OCI-LY1 (cell line): ENCODE results near the gene LRFN3.

ENCODE experiments used
- H2AFZ ChIP-seq: fragments of 200-600 bp; sonication (generic), shearing (Covaris generic); 2 replicates; pipeline ENCODE4 v1.6.0; 2014; ENCODE audit warnings: antibody characterized with exemption, mild to moderate bottlenecking, low read length
- H3F3A ChIP-seq: fragments of 200-600 bp; sonication (generic), shearing (Covaris generic); 2 replicates; pipeline ENCODE4 v1.6.0; 2014; ENCODE audit warnings: mild to moderate bottlenecking, antibody characterized with exemption, low read length, moderate library complexity; ENCODE audit not compliant: insufficient read depth
- H3K27ac ChIP-seq: fragments of 200-600 bp; sonication (generic); 2 replicates; pipeline ENCODE4 v1.5.1; 2014; ENCODE audit warnings: low read length, mixed run types, mild to moderate bottlenecking, low read depth; ENCODE audit not compliant: poor library complexity, severe bottlenecking
- H3K27me3 ChIP-seq: fragments of 200-600 bp; sonication (generic); 2 replicates; pipeline ENCODE4 v1.6.0; 2014; ENCODE audit warnings: antibody characterized with exemption, mild to moderate bottlenecking, low read length, moderate library complexity; ENCODE audit not compliant: insufficient read depth
- H3K36me3 ChIP-seq: fragments of 200-600 bp; sonication (generic); 2 replicates; pipeline ENCODE4 v1.6.1; 2014; ENCODE audit warnings: mild to moderate bottlenecking, antibody characterized with exemption, low read length, moderate library complexity, mixed read lengths; ENCODE audit not compliant: insufficient read depth
- H3K4me1 ChIP-seq: fragments of 200-600 bp; sonication (generic); 2 replicates; pipeline ENCODE4 v1.5.1; 2014; ENCODE audit warnings: mild to moderate bottlenecking, low read length, moderate library complexity; ENCODE audit not compliant: insufficient read depth, severe bottlenecking
- H3K4me2 ChIP-seq: fragments of 200-600 bp; sonication (generic), shearing (Covaris generic); 2 replicates; pipeline ENCODE4 v1.6.1; 2014; ENCODE audit warnings: low read length
- H3K4me3 ChIP-seq: fragments of 200-600 bp; sonication (generic); 2 replicates; pipeline ENCODE4 v1.5.1; 2014; ENCODE audit warnings: low read length, low read depth, mild to moderate bottlenecking, mixed read lengths; ENCODE audit not compliant: poor library complexity, severe bottlenecking
- H3K79me2 ChIP-seq: fragments of 200-600 bp; shearing (Covaris generic); 2 replicates; pipeline ENCODE4 v1.6.1; 2016; ENCODE audit warnings: mixed run types, low read length, mixed read lengths; ENCODE audit not compliant: insufficient read depth
- H3K9ac ChIP-seq: fragments of 200-600 bp; sonication (generic), shearing (Covaris generic); 2 replicates; pipeline ENCODE4 v1.6.1; 2014; ENCODE audit warnings: mild to moderate bottlenecking, low read length, mixed read lengths
- H3K9me2 ChIP-seq: fragments of 200-600 bp; sonication (generic), shearing (Covaris generic); 2 replicates; pipeline ENCODE4 v1.6.1; 2014; ENCODE audit warnings: low read depth, mild to moderate bottlenecking, low read length, mixed read lengths
- H3K9me3 ChIP-seq: fragments of 200-600 bp; shearing (Covaris generic); 2 replicates; pipeline ENCODE4 v1.6.1; 2014; ENCODE audit warnings: low read length, mixed read lengths
- H4K20me1 ChIP-seq: fragments of 200-600 bp; sonication (generic), shearing (Covaris generic); 2 replicates; pipeline ENCODE4 v1.6.0; 2016; ENCODE audit warnings: mild to moderate bottlenecking, low read length; ENCODE audit not compliant: insufficient read depth
- EZH2 ChIP-seq: fragments of 200-600 bp; sonication (generic), shearing (Covaris generic); IDR thresholded peaks from 2 replicates; pipeline ENCODE4 v1.8.0; 2017; ENCODE audit warnings: borderline replicate concordance, mixed run types, mild to moderate bottlenecking, antibody characterized with exemption, low read length, moderate library complexity, mixed read lengths
- TF ChIP-seq, protein P1 (sequence below): fragments of 200-600 bp; sonication (generic), shearing (Covaris generic); IDR thresholded peaks from 2 replicates; pipeline ENCODE4 v1.5.1; 2017; ENCODE audit warnings: mild to moderate bottlenecking, antibody characterized with exemption, low read length, moderate library complexity, mixed read lengths

LRFN3 gene

DNA sequence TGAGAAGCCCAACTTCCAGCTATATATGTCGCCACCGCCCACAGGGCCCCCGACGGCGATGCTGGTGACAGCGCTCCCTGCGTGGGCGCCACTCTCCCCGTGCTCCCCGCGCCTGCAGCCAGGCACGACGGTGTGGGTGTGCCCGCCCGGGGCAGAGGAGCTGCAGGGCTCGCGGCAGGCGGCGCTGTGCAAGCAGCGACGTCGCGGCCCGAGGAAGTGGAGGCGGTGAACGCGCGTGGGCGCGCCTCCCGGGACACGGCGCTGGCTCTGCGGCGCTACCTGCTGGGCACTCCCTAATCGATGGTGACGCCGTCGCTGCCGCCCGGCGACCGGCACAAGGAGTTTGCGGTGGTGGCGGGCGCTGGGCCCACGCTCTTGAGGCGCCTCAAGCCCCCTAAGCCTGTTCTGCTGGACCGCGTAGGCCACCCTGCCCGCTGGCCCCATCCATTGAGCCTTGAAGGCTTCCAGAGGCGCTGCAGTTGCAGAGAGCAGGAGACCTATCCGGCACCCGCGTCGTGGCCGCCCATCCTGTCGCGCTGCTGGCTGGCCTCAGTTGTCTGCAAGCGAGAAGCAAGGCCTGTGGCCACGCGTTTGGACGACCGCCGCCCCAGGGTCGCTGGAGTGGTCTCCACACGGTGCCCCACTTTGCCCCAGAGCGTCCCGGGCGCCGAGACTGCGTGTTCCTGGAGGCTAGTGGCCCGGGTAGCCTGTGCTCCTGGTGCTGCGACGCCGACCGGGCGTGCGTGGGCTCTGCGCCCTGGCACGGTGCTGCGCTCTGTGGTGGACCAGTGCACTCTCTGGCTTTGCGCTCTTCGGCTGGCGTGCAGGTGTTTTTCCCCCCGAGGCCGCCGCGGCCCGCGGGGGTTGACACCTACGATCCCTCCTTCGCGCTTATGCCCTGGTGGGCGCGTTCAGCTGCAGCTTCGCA lies 23.1 kb downstream of the LRFN3 start:
- Histone ChIP-seq H3K9me2 (no peaks in the 10 kb centered on the region), H3K4me1 (no peaks in the 10 kb centered on the region), H3K4me3 (no peak overlapping the region), H3K4me2 (no peak overlapping the region), H3K36me3 (no peaks in the 10 kb centered on the region), H3K9me3 (0 out of 2 replicates have a peak, but pooled peaks cover 5% of the 10 kb centered on the region), H3K79me2 (no peaks in the 10 kb centered on the region), H3K9ac (no peak overlapping the region), H3K27ac (no peak overlapping the region), H2AFZ (no peak overlapping the region), H3K27me3 (peaks cover 12% of the 10 kb centered on the region; the same call in 1 of the 2 replicates), H4K20me1 (no peaks in the 10 kb centered on the region), H3F3A (no peaks in the 10 kb centered on the region)
- TF ChIP-seq, protein P1, sequence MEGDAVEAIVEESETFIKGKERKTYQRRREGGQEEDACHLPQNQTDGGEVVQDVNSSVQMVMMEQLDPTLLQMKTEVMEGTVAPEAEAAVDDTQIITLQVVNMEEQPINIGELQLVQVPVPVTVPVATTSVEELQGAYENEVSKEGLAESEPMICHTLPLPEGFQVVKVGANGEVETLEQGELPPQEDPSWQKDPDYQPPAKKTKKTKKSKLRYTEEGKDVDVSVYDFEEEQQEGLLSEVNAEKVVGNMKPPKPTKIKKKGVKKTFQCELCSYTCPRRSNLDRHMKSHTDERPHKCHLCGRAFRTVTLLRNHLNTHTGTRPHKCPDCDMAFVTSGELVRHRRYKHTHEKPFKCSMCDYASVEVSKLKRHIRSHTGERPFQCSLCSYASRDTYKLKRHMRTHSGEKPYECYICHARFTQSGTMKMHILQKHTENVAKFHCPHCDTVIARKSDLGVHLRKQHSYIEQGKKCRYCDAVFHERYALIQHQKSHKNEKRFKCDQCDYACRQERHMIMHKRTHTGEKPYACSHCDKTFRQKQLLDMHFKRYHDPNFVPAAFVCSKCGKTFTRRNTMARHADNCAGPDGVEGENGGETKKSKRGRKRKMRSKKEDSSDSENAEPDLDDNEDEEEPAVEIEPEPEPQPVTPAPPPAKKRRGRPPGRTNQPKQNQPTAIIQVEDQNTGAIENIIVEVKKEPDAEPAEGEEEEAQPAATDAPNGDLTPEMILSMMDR, result peak; percentile 27; the same call in 1 of the 2 replicates
- no peak for TF ChIP-seq EZH2

DNA sequence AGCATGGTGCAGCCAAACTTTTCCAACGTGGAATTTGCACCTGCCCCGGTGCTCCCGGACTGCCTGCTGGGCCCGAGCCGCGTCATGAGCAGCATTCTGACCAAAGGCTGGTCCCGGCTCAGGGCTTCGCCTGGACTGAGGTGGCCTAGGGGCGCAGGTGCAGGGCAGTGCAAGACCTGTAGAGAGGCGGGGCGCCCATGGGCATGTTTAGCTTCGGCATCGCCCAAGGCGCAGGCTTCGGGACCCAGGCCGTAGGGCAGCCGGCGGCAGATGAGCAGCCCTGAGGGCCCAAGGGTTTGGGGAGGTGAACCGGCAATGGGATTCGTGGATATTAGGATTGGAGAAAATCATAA lies 23.8 kb downstream of the LRFN3 start:
- Histone ChIP-seq H3K4me1 (no peaks in the 10 kb centered on the region), H3F3A (no peaks in the 10 kb centered on the region)

DNA sequence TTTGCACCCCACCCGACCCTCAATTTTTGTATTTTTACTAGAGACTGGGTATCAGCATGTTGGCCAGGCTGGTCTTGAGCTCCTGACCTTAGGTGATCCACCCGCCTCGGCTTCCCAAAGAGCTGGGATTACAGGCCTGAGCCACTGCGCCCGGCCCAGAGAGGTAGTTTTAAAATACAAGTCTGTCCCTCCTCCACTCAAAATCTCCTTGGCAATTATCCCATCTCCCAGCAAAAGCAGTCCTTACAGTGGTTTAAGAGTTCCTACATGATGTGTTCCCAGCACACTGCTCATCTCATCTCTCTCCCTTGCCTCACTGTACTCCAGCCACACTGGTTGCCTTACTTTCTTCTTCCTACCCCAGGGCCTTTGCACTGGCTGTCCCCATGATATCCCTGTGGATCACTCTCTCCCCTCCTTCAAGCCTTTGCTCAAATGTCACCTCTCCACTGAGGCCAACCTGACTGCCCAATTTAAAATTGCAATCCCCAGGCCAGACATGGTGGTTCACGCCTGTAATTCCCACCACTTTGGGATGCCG lies 24.3 kb downstream of the LRFN3 start:
- Histone ChIP-seq H4K20me1 (no peaks in the 10 kb centered on the region), H3K9me2 (no peaks in the 10 kb centered on the region), H3K4me3 (no peak overlapping the region), H3F3A (no peaks in the 10 kb centered on the region), H3K79me2 (no peaks in the 10 kb centered on the region), H3K4me2 (no peak overlapping the region), H3K36me3 (no peaks in the 10 kb centered on the region), H3K27ac (no peak overlapping the region), H3K9ac (no peak overlapping the region), H3K27me3 (peaks cover 12% of the 10 kb centered on the region; the same call in 1 of the 2 replicates), H2AFZ (no peak overlapping the region), H3K9me3 (0 out of 2 replicates have a peak, but pooled peaks cover 5% of the 10 kb centered on the region), H3K4me1 (no peaks in the 10 kb centered on the region)
- TF ChIP-seq, protein P1, result no peak
- no peak for TF ChIP-seq EZH2

More for the DNA sequence above, 23.8 kb downstream of the LRFN3 start:
- Histone ChIP-seq H3K4me2 (no peak overlapping the region), H3K27me3 (peaks cover 12% of the 10 kb centered on the region; the same call in 1 of the 2 replicates), H3K4me3 (no peak overlapping the region), H4K20me1 (no peaks in the 10 kb centered on the region), H3K9me3 (0 out of 2 replicates have a peak, but pooled peaks cover 5% of the 10 kb centered on the region), H3K9ac (no peak overlapping the region), H3K27ac (no peak overlapping the region), H3K79me2 (no peaks in the 10 kb centered on the region), H3K9me2 (no peaks in the 10 kb centered on the region), H2AFZ (no peak overlapping the region), H3K36me3 (no peaks in the 10 kb centered on the region)
- no peak for TF ChIP-seq EZH2
- TF ChIP-seq, protein P1, result no peak
